ENCODE results near the gene VSTM4. TPM values are rescaled to one million over a fixed set of nuclear protein-coding genes. Genes with fewer than 3 reads are reported as not detected.

VSTM4 gene
- total and polyA plus RNA-seq, 2 experiments from 2014 or later, result 9.0 to 10.2 TPM

- Histone ChIP-seq H3K4me2 (no peak overlapping the region), H3K36me3 (replicated peaks; ENCODE audit: insufficient read depth, low read depth) (no peaks in the 10 kb centered on the region), H3K9me2 (replicated peaks; ENCODE audit: insufficient read depth) (no peaks in the 10 kb centered on the region), H3K27ac (no peak overlapping the region), H3K27me3 (no peaks in the 10 kb centered on the region), H3K4me1 (ENCODE audit: insufficient read depth) (peaks cover 12% of the 10 kb centered on the region), H3K9me3 (ENCODE audit: low read depth) (no peaks in the 10 kb centered on the region), H3K4me3 (no peak overlapping the region), H2AFZ (no peak overlapping the region), H3K79me2 (no peaks in the 10 kb centered on the region), H4K20me1 (ENCODE audit: insufficient read depth, poor library complexity, severe bottlenecking) (no peaks in the 10 kb centered on the region)
- 77% methylated on average over 3 of the region's 3 CpGs for WGBS (ENCODE audit: low lambda C conversion rate, missing lambda C conversion rate)
- DNase-seq (ENCODE audit: low spot score), result no peak
- TF ChIP-seq EZH2 (IDR thresholded peaks at IDR 0.05; ENCODE audit: borderline replicate concordance) (no peak), EZH2phosphoT487 (IDR thresholded peaks at IDR 0.05; ENCODE audit: low read depth, severe bottlenecking, unreplicated experiment) (no peak)
- TF ChIP-seq, protein P1, sequence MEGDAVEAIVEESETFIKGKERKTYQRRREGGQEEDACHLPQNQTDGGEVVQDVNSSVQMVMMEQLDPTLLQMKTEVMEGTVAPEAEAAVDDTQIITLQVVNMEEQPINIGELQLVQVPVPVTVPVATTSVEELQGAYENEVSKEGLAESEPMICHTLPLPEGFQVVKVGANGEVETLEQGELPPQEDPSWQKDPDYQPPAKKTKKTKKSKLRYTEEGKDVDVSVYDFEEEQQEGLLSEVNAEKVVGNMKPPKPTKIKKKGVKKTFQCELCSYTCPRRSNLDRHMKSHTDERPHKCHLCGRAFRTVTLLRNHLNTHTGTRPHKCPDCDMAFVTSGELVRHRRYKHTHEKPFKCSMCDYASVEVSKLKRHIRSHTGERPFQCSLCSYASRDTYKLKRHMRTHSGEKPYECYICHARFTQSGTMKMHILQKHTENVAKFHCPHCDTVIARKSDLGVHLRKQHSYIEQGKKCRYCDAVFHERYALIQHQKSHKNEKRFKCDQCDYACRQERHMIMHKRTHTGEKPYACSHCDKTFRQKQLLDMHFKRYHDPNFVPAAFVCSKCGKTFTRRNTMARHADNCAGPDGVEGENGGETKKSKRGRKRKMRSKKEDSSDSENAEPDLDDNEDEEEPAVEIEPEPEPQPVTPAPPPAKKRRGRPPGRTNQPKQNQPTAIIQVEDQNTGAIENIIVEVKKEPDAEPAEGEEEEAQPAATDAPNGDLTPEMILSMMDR (IDR thresholded peaks at IDR 0.05; ENCODE audit: poor library complexity), result no peak
Measured at GRCh38 chr10:49079072-49079471, 36.2 kb downstream of the VSTM4 start.

DNA sequence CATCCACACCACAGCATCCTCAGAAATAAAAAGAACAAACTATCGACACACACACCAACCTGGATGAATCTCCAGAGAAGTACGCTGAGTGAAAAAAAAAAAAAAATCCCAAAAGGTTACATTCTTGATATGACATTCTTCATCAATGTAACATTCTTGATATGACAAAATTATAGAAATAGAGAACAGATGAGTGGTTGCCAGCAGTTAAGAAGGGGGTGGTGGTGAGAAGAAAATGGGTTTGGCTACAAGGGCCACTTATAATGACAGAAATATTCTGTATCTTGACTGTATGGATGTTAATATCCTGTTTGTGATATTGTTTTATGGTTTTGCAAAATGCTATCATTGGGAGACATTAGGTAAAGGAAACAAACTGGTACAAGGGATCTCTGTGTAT, 36.9 kb downstream of the VSTM4 start:
- WGBS (ENCODE audit: low lambda C conversion rate, missing lambda C conversion rate), result 97% methylated on average over 2 of the region's 2 CpGs
- DNase-seq (ENCODE audit: low spot score), result no peak
- Histone ChIP-seq H3K4me2 (no peak overlapping the region), H3K4me3 (no peak overlapping the region), H3K27ac (no peak overlapping the region), H3K9me2 (replicated peaks; ENCODE audit: insufficient read depth) (no peaks in the 10 kb centered on the region), H3K4me1 (ENCODE audit: insufficient read depth) (peaks cover 12% of the 10 kb centered on the region), H2AFZ (no peak overlapping the region), H4K20me1 (ENCODE audit: insufficient read depth, poor library complexity, severe bottlenecking) (no peaks in the 10 kb centered on the region), H3K36me3 (replicated peaks; ENCODE audit: insufficient read depth, low read depth) (no peaks in the 10 kb centered on the region), H3K9me3 (ENCODE audit: low read depth) (no peaks in the 10 kb centered on the region), H3K27me3 (no peaks in the 10 kb centered on the region), H3K79me2 (no peaks in the 10 kb centered on the region)
- TF ChIP-seq, protein P1 (IDR thresholded peaks at IDR 0.05; ENCODE audit: poor library complexity), result no peak
- TF ChIP-seq EZH2 (IDR thresholded peaks at IDR 0.05; ENCODE audit: borderline replicate concordance), result no peak
- no peak for TF ChIP-seq EZH2phosphoT487 (IDR thresholded peaks at IDR 0.05; ENCODE audit: low read depth, severe bottlenecking, unreplicated experiment)

GRCh38 chr10:49076741-49077521, 38.4 kb downstream of the VSTM4 start:
- no peaks in the 10 kb centered on the region for H4K20me1 ChIP-seq (ENCODE audit: insufficient read depth, poor library complexity, severe bottlenecking)
- no peaks in the 10 kb centered on the region for H3K27me3 ChIP-seq
- TF ChIP-seq, protein P1 (IDR thresholded peaks at IDR 0.05; ENCODE audit: poor library complexity), result no peak
- TF ChIP-seq EZH2 (IDR thresholded peaks at IDR 0.05; ENCODE audit: borderline replicate concordance) (no peak), EZH2phosphoT487 (IDR thresholded peaks at IDR 0.05; ENCODE audit: low read depth, severe bottlenecking, unreplicated experiment) (no peak)
- H3K79me2 ChIP-seq, result no peaks in the 10 kb centered on the region
- H3K36me3 ChIP-seq (replicated peaks; ENCODE audit: insufficient read depth, low read depth), result no peaks in the 10 kb centered on the region
- H3K9me2 ChIP-seq (replicated peaks; ENCODE audit: insufficient read depth), result no peaks in the 10 kb centered on the region
- H3K9me3 ChIP-seq (ENCODE audit: low read depth), result no peaks in the 10 kb centered on the region
- H3K4me1 ChIP-seq (ENCODE audit: insufficient read depth), result peaks cover 8% of the 10 kb centered on the region
- 68% methylated on average over 13 of the region's 13 CpGs for WGBS (ENCODE audit: low lambda C conversion rate, missing lambda C conversion rate)
- H3K4me2 ChIP-seq, result no peak overlapping the region
- no peak overlapping the region for H3K27ac ChIP-seq
- H3K4me3 ChIP-seq, result no peak overlapping the region
- no peak overlapping the region for H2AFZ ChIP-seq
- DNase-seq (ENCODE audit: low spot score), result no peak

Measured in hepatocyte (in vitro differentiated cells).